ENCODE data around the gene ZCCHC8.
A peak's percentile ranks its signal among the peaks of the same experiment; 100 is the strongest.

The ZCCHC8 gene

DNA sequence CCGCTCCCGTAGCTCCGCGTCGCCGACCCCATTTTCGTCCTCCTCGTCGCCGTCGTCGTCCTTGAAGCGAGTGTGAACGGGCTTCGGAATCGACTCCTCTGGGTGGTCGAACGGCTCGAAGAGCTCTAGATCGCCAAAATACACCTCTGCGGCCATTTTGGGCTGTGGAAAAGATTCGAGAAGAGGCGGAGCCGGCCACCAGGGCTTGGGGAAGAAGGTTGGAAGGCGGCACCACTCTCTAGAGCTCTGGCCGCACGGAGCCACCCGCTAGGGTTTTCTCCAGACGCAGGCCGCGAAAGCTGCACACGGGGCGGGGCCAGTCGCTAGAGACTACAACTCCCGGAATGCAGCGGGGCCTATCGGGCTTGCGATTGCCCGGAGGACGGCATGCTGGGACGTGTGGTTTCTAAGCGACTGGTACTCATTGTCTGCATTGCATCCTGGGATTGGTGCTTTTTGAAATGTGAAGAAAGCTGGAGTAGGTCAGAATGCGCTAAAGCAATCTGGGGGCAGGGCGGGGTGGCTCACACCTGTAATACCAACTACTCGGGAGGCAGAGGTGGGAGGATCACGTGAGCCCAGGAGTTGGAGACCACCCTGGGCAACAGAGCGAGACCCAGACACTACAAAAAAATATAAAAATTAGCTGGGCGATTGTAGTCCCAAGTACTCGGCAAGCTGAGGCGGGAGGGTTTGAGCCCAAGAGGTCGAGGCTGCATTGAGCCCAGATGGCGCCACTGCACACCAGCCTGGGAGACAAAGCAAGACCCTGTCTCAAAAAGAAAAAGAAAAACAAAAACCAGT lies at the start of gene ZCCHC8:
TSS of gene ZCCHC8 (minus strand) at position 248 of the 804 bp plus-strand sequence. CDS start at position 156, 92 bp downstream.
- peak within 1 kb of the TSS; percentile 95 for H3K27ac ChIP-seq
- no peaks in the 10 kb centered on the region for H3K9me3 ChIP-seq (ENCODE audit: severe bottlenecking)
- H3K36me3 ChIP-seq, result peaks cover 48% of the 10 kb centered on the region
- H3K4me3 ChIP-seq (ENCODE audit: low read depth, low read length), result peak within 1 kb of the TSS; percentile 95
- TF ChIP-seq, protein P1, sequence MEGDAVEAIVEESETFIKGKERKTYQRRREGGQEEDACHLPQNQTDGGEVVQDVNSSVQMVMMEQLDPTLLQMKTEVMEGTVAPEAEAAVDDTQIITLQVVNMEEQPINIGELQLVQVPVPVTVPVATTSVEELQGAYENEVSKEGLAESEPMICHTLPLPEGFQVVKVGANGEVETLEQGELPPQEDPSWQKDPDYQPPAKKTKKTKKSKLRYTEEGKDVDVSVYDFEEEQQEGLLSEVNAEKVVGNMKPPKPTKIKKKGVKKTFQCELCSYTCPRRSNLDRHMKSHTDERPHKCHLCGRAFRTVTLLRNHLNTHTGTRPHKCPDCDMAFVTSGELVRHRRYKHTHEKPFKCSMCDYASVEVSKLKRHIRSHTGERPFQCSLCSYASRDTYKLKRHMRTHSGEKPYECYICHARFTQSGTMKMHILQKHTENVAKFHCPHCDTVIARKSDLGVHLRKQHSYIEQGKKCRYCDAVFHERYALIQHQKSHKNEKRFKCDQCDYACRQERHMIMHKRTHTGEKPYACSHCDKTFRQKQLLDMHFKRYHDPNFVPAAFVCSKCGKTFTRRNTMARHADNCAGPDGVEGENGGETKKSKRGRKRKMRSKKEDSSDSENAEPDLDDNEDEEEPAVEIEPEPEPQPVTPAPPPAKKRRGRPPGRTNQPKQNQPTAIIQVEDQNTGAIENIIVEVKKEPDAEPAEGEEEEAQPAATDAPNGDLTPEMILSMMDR (IDR thresholded peaks at IDR 0.05; ENCODE audit: low read depth, low read length), result peak; percentile 33; the same call in 1 of the 2 replicates
- H3K27me3 ChIP-seq (ENCODE audit: insufficient read depth, low read depth, severe bottlenecking), result no peaks in the 10 kb centered on the region
- DNase-seq, result peak; percentile 98

DNA sequence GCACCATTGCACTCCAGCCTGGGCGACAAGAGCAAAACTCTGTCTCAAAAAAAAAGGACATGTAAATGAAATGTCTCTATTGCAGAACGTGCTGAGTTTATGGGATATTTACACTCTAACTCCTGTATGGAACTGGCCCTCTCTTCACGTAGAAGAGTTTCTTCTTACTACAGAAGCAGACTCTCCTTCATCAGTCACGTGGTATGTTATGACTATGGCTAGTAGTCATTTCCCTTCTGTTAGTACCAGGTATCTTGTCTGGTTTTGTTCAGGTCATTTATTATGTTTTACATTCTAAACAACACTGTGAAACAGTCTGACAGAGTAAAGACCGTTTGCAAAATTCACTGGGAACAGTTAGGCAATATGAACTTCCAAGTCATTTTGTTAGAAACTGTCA lies 46.6 kb upstream of the ZCCHC8 start:
- Histone ChIP-seq H3K4me3 (ENCODE audit: low read depth, low read length) (no peak overlapping the region), H3K27ac (no peak overlapping the region), H3K36me3 (peaks cover 96% of the 10 kb centered on the region), H3K9me3 (ENCODE audit: severe bottlenecking) (no peaks in the 10 kb centered on the region), H3K27me3 (ENCODE audit: insufficient read depth, low read depth, severe bottlenecking) (no peaks in the 10 kb centered on the region)
- TF ChIP-seq, protein P1 (IDR thresholded peaks at IDR 0.05; ENCODE audit: low read depth, low read length), result no peak
- no peak for DNase-seq

DNA sequence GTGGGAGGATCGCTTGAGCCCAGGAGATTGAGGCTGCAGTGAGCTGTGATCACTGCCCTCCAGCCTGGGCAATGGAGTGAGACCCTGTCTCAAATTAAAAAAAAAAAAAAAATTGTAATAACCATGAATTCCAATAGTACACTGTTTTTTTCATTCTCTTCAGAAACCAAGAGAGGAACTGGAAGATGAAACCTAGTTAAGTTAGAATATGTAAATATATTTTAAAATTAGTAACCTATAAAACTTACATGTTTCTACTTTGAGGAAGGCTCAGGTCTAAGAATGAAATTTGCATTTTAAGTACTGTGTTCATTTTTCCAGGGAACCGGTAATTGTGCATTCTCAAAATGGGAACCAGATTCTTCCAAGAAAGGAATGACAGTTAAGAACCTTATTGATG lies 45.1 kb upstream of the ZCCHC8 start:
- DNase-seq, result no peak
- Histone ChIP-seq H3K36me3 (peaks cover 94% of the 10 kb centered on the region), H3K27me3 (ENCODE audit: insufficient read depth, low read depth, severe bottlenecking) (no peaks in the 10 kb centered on the region), H3K27ac (no peak overlapping the region), H3K9me3 (ENCODE audit: severe bottlenecking) (no peaks in the 10 kb centered on the region), H3K4me3 (ENCODE audit: low read depth, low read length) (no peak overlapping the region)
- TF ChIP-seq, protein P1 (IDR thresholded peaks at IDR 0.05; ENCODE audit: low read depth, low read length), result no peak

DNA sequence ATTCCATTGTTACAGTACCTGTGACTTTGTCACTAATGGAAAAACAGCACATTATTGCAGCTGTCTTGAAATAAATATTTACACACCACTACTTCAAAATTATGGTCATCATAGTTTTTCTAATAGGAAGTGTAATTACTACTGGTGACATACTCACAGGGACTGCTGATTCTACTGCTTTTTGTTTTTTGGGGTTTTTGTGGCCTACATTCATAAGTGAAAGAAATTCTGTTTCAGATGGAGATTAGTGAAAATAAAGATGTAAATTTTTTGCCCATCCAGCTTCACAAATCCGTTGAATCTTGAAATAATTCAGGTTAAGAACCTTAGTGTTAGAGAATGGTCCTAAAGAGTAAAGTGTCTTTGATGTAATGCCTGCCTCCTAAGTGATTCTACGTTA lies 43.8 kb upstream of the ZCCHC8 start:
- H3K27me3 ChIP-seq (ENCODE audit: insufficient read depth, low read depth, severe bottlenecking), result no peaks in the 10 kb centered on the region
- H3K9me3 ChIP-seq (ENCODE audit: severe bottlenecking), result no peaks in the 10 kb centered on the region
- peaks cover 92% of the 10 kb centered on the region for H3K36me3 ChIP-seq
- H3K27ac ChIP-seq, result no peak overlapping the region
- no peak overlapping the region for H3K4me3 ChIP-seq (ENCODE audit: low read depth, low read length)
- DNase-seq, result no peak
- TF ChIP-seq, protein P1 (IDR thresholded peaks at IDR 0.05; ENCODE audit: low read depth, low read length), result no peak

DNA sequence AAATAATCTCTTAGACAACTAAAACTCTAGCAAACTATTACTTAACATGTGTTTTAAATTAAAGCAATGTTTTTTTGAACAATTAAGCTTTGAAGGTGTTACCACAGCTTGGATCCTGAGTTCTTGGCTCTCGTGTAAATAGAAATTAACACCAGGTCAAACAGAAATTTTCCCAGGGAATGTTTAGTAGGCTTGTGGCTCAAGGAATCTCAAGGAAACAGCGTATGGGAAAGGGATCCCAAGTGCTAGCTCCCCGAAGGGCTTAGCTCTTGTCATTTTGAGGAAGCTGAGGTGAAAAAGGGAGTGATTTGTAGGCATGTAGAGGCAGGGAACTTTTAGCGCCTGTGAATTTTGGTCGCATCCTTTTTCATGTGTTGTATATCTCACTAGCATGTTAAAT lies 37.8 kb upstream of the ZCCHC8 start:
- no peak overlapping the region for H3K4me3 ChIP-seq (ENCODE audit: low read depth, low read length)
- no peaks in the 10 kb centered on the region for H3K27me3 ChIP-seq (ENCODE audit: insufficient read depth, low read depth, severe bottlenecking)
- DNase-seq, result no peak
- peaks cover 90% of the 10 kb centered on the region for H3K36me3 ChIP-seq
- no peak overlapping the region for H3K27ac ChIP-seq
- no peaks in the 10 kb centered on the region for H3K9me3 ChIP-seq (ENCODE audit: severe bottlenecking)
- TF ChIP-seq, protein P1 (IDR thresholded peaks at IDR 0.05; ENCODE audit: low read depth, low read length), result no peak

Measured in WERI-Rb-1 (cell line).